GM23338 (cell line): ENCODE data around the gene DAZAP1. TPM values are rescaled to one million over a fixed set of nuclear protein-coding genes. Genes with fewer than 3 reads are reported as not detected.

Experiments
- ATAC-seq: fragments of 200-7000 bp; cut with Tn5 transposase; 3 replicates; pipeline ENCODE4 v1.9.1; 2020
- DNase-seq: peaks from one replicate; pipeline ENCODE4 v3.0.0-alpha.2; 2015; ENCODE audit warnings: low spot score
- H2AFZ ChIP-seq: fragments of 200-600 bp; sonication (generic); 2 replicates; pipeline ENCODE4 v1.8.0; 2016; ENCODE audit warnings: antibody characterized with exemption, mild to moderate bottlenecking, moderate library complexity
- H3F3A ChIP-seq: fragments of 200-600 bp; sonication (generic); replicated peaks from 2 replicates; pipeline ENCODE4 v1.8.0; 2017; ENCODE audit warnings: antibody characterized with exemption, mixed run types, low read depth
- H3K27ac ChIP-seq: fragments of 200-600 bp; sonication (generic); 2 replicates; pipeline ENCODE4 v1.6.1; 2016; ENCODE audit warnings: low read depth
- H3K27me3 ChIP-seq: fragments of 200-600 bp; sonication (generic); 2 replicates; pipeline ENCODE4 v1.8.0; 2016; ENCODE audit warnings: mild to moderate bottlenecking, mixed run types, moderate library complexity; ENCODE audit not compliant: insufficient read depth
- H3K36me3 ChIP-seq: fragments of 200-600 bp; sonication (generic); 2 replicates; pipeline ENCODE4 v1.8.0; 2016; ENCODE audit warnings: mild to moderate bottlenecking; ENCODE audit not compliant: insufficient read depth
- H3K4me1 ChIP-seq: fragments of 200-600 bp; sonication (generic); 2 replicates; pipeline ENCODE4 v1.8.0; 2016; ENCODE audit warnings: mild to moderate bottlenecking, moderate library complexity; ENCODE audit not compliant: insufficient read depth
- H3K4me2 ChIP-seq: fragments of 200-600 bp; sonication (generic); 2 replicates; pipeline ENCODE4 v1.7.1; 2017; ENCODE audit warnings: mixed run types
- H3K4me3 ChIP-seq: fragments of 200-600 bp; sonication (generic); 2 replicates; pipeline ENCODE4 v1.6.1; 2016; ENCODE audit warnings: mixed run types
- H3K79me2 ChIP-seq: fragments of 200-600 bp; sonication (generic); replicated peaks from 2 replicates; pipeline ENCODE4 v1.8.0; 2017; ENCODE audit warnings: mild to moderate bottlenecking; ENCODE audit not compliant: insufficient read depth
- H3K9me2 ChIP-seq: fragments of 200-600 bp; sonication (generic); 2 replicates; pipeline ENCODE4 v1.8.0; 2017; ENCODE audit not compliant: insufficient read depth
- H4K20me1 ChIP-seq: fragments of 200-600 bp; sonication (generic); replicated peaks from 2 replicates; pipeline ENCODE4 v1.8.0; 2017; ENCODE audit warnings: mild to moderate bottlenecking; ENCODE audit not compliant: insufficient read depth
- H3K27ac Mint-ChIP-seq: 2 replicates; pipeline ENCODE4 v1.8.0; 2020; ENCODE audit warnings: inconsistent platforms, mild to moderate bottlenecking, moderate library complexity, mixed read lengths
- H3K27me3 Mint-ChIP-seq: 3 replicates; pipeline ENCODE4 v1.8.0; 2022; ENCODE audit warnings: low read depth, mild to moderate bottlenecking, moderate library complexity, mixed read lengths, inconsistent platforms; ENCODE audit not compliant: insufficient read depth, poor library complexity
- H3K36me3 Mint-ChIP-seq: 3 replicates; pipeline ENCODE4 v1.8.0; 2021; ENCODE audit warnings: low read depth, mild to moderate bottlenecking, inconsistent platforms, moderate library complexity, mixed read lengths
- H3K4me1 Mint-ChIP-seq: 3 replicates; pipeline ENCODE4 v1.8.0; 2020; ENCODE audit warnings: mild to moderate bottlenecking, inconsistent platforms, mixed read lengths
- H3K4me3 Mint-ChIP-seq: 3 replicates; pipeline ENCODE4 v1.8.0; 2021; ENCODE audit warnings: moderate library complexity, mild to moderate bottlenecking, inconsistent platforms, mixed read lengths
- H3K9me3 Mint-ChIP-seq: 3 replicates; pipeline ENCODE4 v1.8.0; 2020; ENCODE audit warnings: moderate library complexity, mild to moderate bottlenecking, inconsistent platforms, mixed read lengths
- CREB1 ChIP-seq: fragments of 250-450 bp; sonication (Bioruptor Pico); IDR thresholded peaks from 2 replicates; pipeline ENCODE4 v1.5.0; 2020; ENCODE audit warnings: low read depth, mild to moderate bottlenecking, moderate library complexity
- ETS1 ChIP-seq: IDR thresholded peaks from 2 replicates; pipeline ENCODE4 v1.6.1; 2016; ENCODE audit warnings: antibody characterized with exemption
- EZH2 ChIP-seq: fragments of 200-600 bp; sonication (generic); IDR thresholded peaks from one replicate; pipeline ENCODE4 v1.8.0; 2017; ENCODE audit warnings: antibody characterized with exemption, mild to moderate bottlenecking, low read depth; ENCODE audit not compliant: unreplicated experiment
- JUNB ChIP-seq: IDR thresholded peaks from one replicate; pipeline ENCODE4 v1.6.1; 2016; ENCODE audit warnings: antibody characterized with exemption; ENCODE audit not compliant: unreplicated experiment
- NANOG ChIP-seq: IDR thresholded peaks from 2 replicates; pipeline ENCODE4 v1.6.1; 2016; ENCODE audit warnings: antibody characterized with exemption, borderline replicate concordance
- POLR2AphosphoS5 ChIP-seq: IDR thresholded peaks from 2 replicates; pipeline ENCODE4 v1.6.1; 2016; ENCODE audit warnings: antibody characterized with exemption, low read depth
- REST ChIP-seq: IDR thresholded peaks from one replicate; pipeline ENCODE4 v1.6.1; 2018; ENCODE audit warnings: antibody characterized with exemption; ENCODE audit not compliant: unreplicated experiment
- STAT1 ChIP-seq: IDR thresholded peaks from one replicate; pipeline ENCODE4 v1.6.1; 2016; ENCODE audit warnings: antibody characterized with exemption; ENCODE audit not compliant: unreplicated experiment
- ZNF331 ChIP-seq: fragments of 250-450 bp; sonication (Bioruptor Pico); IDR thresholded peaks from 2 replicates; pipeline ENCODE4 v1.5.0; 2020; ENCODE audit warnings: low read depth, mild to moderate bottlenecking, moderate library complexity
- polyA plus RNA-seq: library from polyadenylated mRNA; unstranded; fragments of >200 nt; fragmentation: Nextera tagmentation; extraction: Ambion mirVana; gene quantifications from 2 replicates; pipeline ENCODE4 v1.2.1, GENCODE V29; 2016
- total RNA-seq: library from RNA; depleted of rRNA; stranded (reverse); fragments of >200 nt; shearing (Covaris generic); gene quantifications from 2 replicates; pipeline ENCODE4 v1.2.3, GENCODE V29; 2014

The DAZAP1 gene
- total and polyA plus RNA-seq, 2 experiments from 2014 or later: 44.1 to 194 TPM

DNA sequence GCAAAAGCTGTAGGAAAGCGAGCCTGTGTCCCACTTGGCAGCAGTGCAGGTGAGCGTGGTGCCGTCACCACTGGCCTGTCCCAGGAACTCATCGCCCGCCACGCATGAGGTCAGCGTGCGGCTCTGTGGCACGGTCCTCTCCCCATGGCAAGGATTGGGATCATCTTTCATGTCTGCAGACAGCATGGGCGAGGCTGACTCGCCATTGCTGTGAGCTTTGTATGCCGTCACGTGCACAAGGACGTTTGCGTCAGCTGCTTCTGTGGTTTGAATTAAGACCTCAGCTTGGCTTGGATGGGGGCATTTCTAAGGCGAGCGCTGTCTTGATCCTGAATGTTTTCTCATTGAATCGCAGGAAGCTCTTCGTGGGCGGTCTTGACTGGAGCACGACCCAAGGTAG, 9.8 kb downstream of the DAZAP1 start:
- Histone ChIP-seq H3K27me3 (no peaks in the 10 kb centered on the region), H2AFZ (no peak overlapping the region), H4K20me1 (peaks cover 55% of the 10 kb centered on the region), H3K79me2 (peaks cover 93% of the 10 kb centered on the region), H3K4me1 (peaks cover 28% of the 10 kb centered on the region), H3K36me3 (peaks cover 17% of the 10 kb centered on the region), H3K9me2 (no peaks in the 10 kb centered on the region), H3K4me2 (no peak overlapping the region), H3K27ac (peak overlapping the region; percentile 72; the same call in 1 of the 2 replicates), H3F3A (peaks cover 24% of the 10 kb centered on the region), H3K4me3 (no peak overlapping the region)
- peak overlapping the region; percentile 11; the same call in 1 of the 3 replicates for H3K4me3 Mint-ChIP-seq
- DNase-seq (no peak), ATAC-seq (no peak)
- H3K27me3 Mint-ChIP-seq: peaks cover 28% of the 10 kb centered on the region
- H3K4me1 Mint-ChIP-seq: peaks cover 44% of the 10 kb centered on the region
- H3K27ac Mint-ChIP-seq: peak overlapping the region; percentile 73
- no peaks in the 10 kb centered on the region for H3K9me3 Mint-ChIP-seq
- TF ChIP-seq POLR2AphosphoS5: no peak
- peaks cover 52% of the 10 kb centered on the region for H3K36me3 Mint-ChIP-seq

GRCh38 chr19:1417681-1418495, 10.5 kb downstream of the DAZAP1 start:
- Histone ChIP-seq H3K79me2 (peaks cover 93% of the 10 kb centered on the region), H3K27me3 (no peaks in the 10 kb centered on the region), H3K4me1 (peaks cover 28% of the 10 kb centered on the region), H4K20me1 (peaks cover 49% of the 10 kb centered on the region), H3K4me3 (no peak overlapping the region), H3F3A (peaks cover 32% of the 10 kb centered on the region), H2AFZ (no peak overlapping the region), H3K36me3 (peaks cover 21% of the 10 kb centered on the region), H3K27ac (0 out of 2 replicates have a peak overlapping the region, but pooled peaks have one; percentile 69), H3K4me2 (no peak overlapping the region), H3K9me2 (no peaks in the 10 kb centered on the region)
- Mint-ChIP-seq H3K4me1 (peaks cover 50% of the 10 kb centered on the region), H3K27ac (peak overlapping the region; percentile 73), H3K36me3 (peaks cover 60% of the 10 kb centered on the region), H3K27me3 (peaks cover 28% of the 10 kb centered on the region), H3K9me3 (no peaks in the 10 kb centered on the region), H3K4me3 (peak overlapping the region; percentile 11; the same call in 1 of the 3 replicates)
- TF ChIP-seq POLR2AphosphoS5: no peak
- TF ChIP-seq JUNB: no peak
- no peak for TF ChIP-seq NANOG
- no peak for TF ChIP-seq REST
- TF ChIP-seq CREB1 (CRISPR knock-in tag): no peak
- TF ChIP-seq ZNF331 (CRISPR knock-in tag): no peak
- no peak for TF ChIP-seq EZH2
- no peak for TF ChIP-seq STAT1
- no peak for TF ChIP-seq ETS1
- ATAC-seq: no peak
- DNase-seq: no peak
